ENCODE data around the gene CDCP2.

DNA sequence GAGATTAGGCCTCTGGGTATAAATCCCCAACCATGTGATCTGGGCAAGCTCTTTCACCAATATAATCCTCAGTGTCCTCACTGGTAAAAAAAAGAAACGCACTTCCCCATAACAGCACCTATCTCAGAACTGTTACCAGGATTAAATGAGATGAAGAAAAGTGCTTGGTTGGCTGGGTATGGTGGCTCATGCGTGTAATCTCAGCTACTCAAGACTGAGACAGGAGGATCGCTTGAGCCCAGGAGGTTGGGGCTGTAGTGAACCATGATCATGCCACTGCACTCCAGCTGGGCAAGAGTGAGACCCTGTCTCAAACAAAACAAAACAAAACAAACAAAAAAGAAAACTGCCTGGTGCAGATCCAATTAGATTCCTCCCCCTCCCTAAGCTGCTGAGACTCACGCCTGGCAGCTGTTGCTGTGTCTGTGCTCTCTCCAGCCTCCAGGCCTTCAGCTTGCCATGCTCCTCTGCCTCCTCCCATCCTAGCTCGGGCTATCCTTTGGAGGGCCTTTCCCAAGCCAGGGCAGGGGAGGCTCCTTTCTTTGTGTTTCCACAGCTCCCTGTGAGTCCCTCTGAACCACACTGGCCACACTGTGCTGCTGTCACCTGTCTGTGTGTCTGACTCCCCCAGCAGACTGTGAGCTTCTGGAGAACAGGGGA is 28.0 kb upstream of the CDCP2 start:
- TF ChIP-seq, protein P1, sequence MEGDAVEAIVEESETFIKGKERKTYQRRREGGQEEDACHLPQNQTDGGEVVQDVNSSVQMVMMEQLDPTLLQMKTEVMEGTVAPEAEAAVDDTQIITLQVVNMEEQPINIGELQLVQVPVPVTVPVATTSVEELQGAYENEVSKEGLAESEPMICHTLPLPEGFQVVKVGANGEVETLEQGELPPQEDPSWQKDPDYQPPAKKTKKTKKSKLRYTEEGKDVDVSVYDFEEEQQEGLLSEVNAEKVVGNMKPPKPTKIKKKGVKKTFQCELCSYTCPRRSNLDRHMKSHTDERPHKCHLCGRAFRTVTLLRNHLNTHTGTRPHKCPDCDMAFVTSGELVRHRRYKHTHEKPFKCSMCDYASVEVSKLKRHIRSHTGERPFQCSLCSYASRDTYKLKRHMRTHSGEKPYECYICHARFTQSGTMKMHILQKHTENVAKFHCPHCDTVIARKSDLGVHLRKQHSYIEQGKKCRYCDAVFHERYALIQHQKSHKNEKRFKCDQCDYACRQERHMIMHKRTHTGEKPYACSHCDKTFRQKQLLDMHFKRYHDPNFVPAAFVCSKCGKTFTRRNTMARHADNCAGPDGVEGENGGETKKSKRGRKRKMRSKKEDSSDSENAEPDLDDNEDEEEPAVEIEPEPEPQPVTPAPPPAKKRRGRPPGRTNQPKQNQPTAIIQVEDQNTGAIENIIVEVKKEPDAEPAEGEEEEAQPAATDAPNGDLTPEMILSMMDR (IDR thresholded peaks at IDR 0.05; ENCODE audit: low read depth, low read length, poor library complexity, severe bottlenecking): no peak
- TF ChIP-seq EZH2phosphoT487 (IDR thresholded peaks at IDR 0.05; ENCODE audit: borderline replicate concordance, low read length): no peak
